Measurements from ENCODE around the gene IL20. TPM values are rescaled to one million over a fixed set of nuclear protein-coding genes. Genes with fewer than 3 reads are reported as not detected.

The IL20 gene
- total RNA-seq, 4 donors from 2014 or later, result not detected

- no peak for ATAC-seq
- no peak for TF ChIP-seq CTCF (IDR thresholded peaks at IDR 0.05)
- no peak for TF ChIP-seq EP300 (IDR thresholded peaks at IDR 0.05)
- TF ChIP-seq POLR2A (IDR thresholded peaks at IDR 0.05), result no peak
- no peak for TF ChIP-seq POLR2AphosphoS5 (IDR thresholded peaks at IDR 0.05)
- Histone ChIP-seq H3K27me3 (peaks cover 29% of the 10 kb centered on the region), H3K9me3 (no peaks in the 10 kb centered on the region), H3K4me3 (no peak overlapping the region), H3K4me1 (no peaks in the 10 kb centered on the region), H3K27ac (no peak overlapping the region), H3K36me3 (no peaks in the 10 kb centered on the region)
- WGBS, 2 donors (ENCODE audit: low coverage in 1 of 2), result 76 to 86% methylated on average over 5 of the region's 7 CpGs
Observed at GRCh38 chr1:206839857-206840256, 25.6 kb upstream of the IL20 start.

DNA sequence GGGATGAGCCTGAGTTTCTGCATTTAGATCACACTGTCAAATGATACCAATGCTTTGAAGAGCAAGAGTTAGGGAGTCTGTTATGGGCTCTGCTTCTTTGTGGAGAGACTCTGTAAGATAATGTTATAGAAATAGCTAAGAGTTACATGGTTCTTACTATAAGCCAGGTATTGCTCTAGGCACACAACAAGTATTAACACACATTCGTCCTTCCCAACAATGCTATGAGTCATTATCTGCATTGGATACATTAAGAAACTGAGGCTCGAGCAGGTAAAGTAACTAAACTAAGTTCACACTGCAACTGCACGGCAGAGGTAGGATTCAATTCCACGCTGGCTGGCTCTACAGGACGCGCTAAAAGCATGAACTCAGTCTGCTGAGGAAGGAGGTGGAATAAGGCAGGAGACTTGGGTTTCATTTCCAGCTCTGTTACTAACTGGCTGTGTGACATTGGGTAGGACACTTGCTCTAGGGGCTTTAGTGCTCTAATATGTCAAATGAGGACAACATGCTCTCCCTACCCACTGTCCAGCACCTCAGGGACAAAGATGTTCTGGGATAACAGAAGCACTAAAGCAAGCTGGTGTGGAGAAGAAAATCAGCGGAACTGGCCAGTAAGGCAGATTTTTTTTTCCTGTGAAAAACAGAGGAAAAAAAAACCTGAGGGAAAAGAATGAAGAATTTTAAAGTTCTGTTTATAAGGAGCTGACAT, 23.7 kb upstream of the IL20 start:
- TF ChIP-seq CTCF (IDR thresholded peaks at IDR 0.05) (no peak), POLR2AphosphoS5 (IDR thresholded peaks at IDR 0.05) (no peak), POLR2A (IDR thresholded peaks at IDR 0.05) (no peak), EP300 (IDR thresholded peaks at IDR 0.05) (no peak)
- Histone ChIP-seq H3K4me1 (no peaks in the 10 kb centered on the region), H3K36me3 (no peaks in the 10 kb centered on the region), H3K9me3 (no peaks in the 10 kb centered on the region), H3K4me3 (no peak overlapping the region), H3K27ac (no peak overlapping the region), H3K27me3 (peaks cover 12% of the 10 kb centered on the region)
- 77 to 88% methylated on average over 5 to 7 of the region's 7 CpGs for WGBS, 2 donors (ENCODE audit: low coverage in 1 of 2)
- ATAC-seq, result no peak

- no peak for TF ChIP-seq CTCF (IDR thresholded peaks at IDR 0.05)
- TF ChIP-seq POLR2A (IDR thresholded peaks at IDR 0.05), result no peak
- TF ChIP-seq POLR2AphosphoS5 (IDR thresholded peaks at IDR 0.05), result no peak
- TF ChIP-seq EP300 (IDR thresholded peaks at IDR 0.05), result no peak
- ATAC-seq, result no peak
- Histone ChIP-seq H3K4me3 (no peak overlapping the region), H3K27ac (no peak overlapping the region), H3K27me3 (peaks cover 12% of the 10 kb centered on the region), H3K36me3 (no peaks in the 10 kb centered on the region), H3K9me3 (no peaks in the 10 kb centered on the region), H3K4me1 (no peaks in the 10 kb centered on the region)
Observed at GRCh38 chr1:206842854-206843253, 22.6 kb upstream of the IL20 start.

- Histone ChIP-seq H3K4me1 (no peaks in the 10 kb centered on the region), H3K27ac (no peak overlapping the region), H3K9me3 (no peaks in the 10 kb centered on the region), H3K36me3 (no peaks in the 10 kb centered on the region), H3K27me3 (peaks cover 14% of the 10 kb centered on the region), H3K4me3 (no peak overlapping the region)
- 89 to 95% methylated on average over 3 to 4 of the region's 4 CpGs for WGBS, 2 donors (ENCODE audit: low coverage in 1 of 2)
- no peak for TF ChIP-seq EP300 (IDR thresholded peaks at IDR 0.05)
- TF ChIP-seq CTCF (IDR thresholded peaks at IDR 0.05), result no peak
- no peak for TF ChIP-seq POLR2A (IDR thresholded peaks at IDR 0.05)
- TF ChIP-seq POLR2AphosphoS5 (IDR thresholded peaks at IDR 0.05), result no peak
- no peak for ATAC-seq
Observed at GRCh38 chr1:206843626-206844025, 21.8 kb upstream of the IL20 start.

DNA sequence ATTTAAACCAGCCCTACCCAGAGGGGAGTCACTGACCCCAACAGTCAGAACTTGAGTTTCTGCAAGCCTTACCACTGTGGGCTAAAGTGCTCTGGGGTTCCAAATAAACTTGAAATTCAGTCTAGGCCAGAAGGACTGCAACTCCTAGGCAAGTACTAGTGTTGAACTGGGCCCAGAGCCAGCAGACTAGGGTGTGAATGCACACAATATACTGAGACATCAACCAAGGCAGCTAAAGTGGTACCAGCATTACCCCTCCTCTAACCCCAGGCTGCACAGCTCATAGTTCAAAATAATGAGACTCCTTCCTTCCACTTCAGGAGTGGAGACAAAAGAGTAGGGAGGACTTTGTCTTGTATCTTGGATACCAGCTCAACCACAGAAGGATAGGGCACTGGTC, 18.9 kb upstream of the IL20 start:
- no peak for ATAC-seq
- H3K36me3 ChIP-seq, result no peaks in the 10 kb centered on the region
- H3K4me3 ChIP-seq, result no peak overlapping the region
- H3K4me1 ChIP-seq, result no peaks in the 10 kb centered on the region
- H3K9me3 ChIP-seq, result no peaks in the 10 kb centered on the region
- peaks cover 14% of the 10 kb centered on the region for H3K27me3 ChIP-seq
- H3K27ac ChIP-seq, result no peak overlapping the region
- no peak for TF ChIP-seq EP300 (IDR thresholded peaks at IDR 0.05)
- no peak for TF ChIP-seq POLR2AphosphoS5 (IDR thresholded peaks at IDR 0.05)
- no peak for TF ChIP-seq CTCF (IDR thresholded peaks at IDR 0.05)
- no peak for TF ChIP-seq POLR2A (IDR thresholded peaks at IDR 0.05)
